GM21619 (cell line): ENCODE measurements around the gene C1orf21.

ENCODE experiments used
- ATAC-seq: cut with Tn5 transposase; IDR thresholded peaks from one replicate; pipeline ENCODE4 v1.9.1; 2021; ENCODE audit not compliant: unreplicated experiment

C1orf21 gene

GRCh38 chr1:184648160-184648855 is 261.5 kb downstream of the C1orf21 start:
- no peak for ATAC-seq

GRCh38 chr1:184648856-184649201 is 262.0 kb downstream of the C1orf21 start:
- no peak for ATAC-seq

- ATAC-seq = peak; percentile 92
These were observed 262.6 kb downstream of the C1orf21 start for GRCh38 chr1:184649451-184649888.

DNA sequence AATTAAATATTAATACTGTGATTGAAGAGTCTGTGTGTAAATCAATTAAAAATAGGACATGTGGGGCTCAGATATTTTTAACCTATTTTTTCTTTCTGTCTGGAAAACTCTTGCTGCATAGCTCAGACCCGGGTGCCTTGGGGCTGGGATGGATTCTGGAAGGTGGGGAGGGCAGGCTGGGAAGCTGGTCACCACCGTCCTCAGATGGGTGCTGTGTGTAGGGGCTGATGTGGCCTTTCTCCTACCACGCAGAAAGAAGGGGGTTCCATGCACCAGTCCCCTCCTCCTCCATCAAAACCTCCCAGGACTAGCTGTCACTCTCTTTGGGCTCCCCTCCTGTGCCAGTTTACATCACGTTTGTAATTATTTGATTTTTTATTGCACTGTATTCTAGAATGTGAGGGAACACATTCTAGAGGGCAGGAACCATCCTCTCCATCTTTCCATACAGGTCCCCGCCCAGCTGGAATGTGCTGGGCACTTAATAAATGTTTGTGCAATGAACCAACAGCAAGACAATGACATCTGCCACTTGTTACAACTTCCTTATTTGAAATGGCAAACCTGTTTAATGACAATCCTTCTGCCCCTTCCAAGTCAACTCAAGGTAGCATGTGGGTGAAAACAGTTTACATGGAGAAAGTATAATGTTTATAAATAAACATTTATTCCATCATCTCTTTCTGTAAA is 263.5 kb downstream of the C1orf21 start:
- no peak for ATAC-seq

GRCh38 chr1:184655185-184655584 is 268.4 kb downstream of the C1orf21 start:
- no peak for ATAC-seq

DNA sequence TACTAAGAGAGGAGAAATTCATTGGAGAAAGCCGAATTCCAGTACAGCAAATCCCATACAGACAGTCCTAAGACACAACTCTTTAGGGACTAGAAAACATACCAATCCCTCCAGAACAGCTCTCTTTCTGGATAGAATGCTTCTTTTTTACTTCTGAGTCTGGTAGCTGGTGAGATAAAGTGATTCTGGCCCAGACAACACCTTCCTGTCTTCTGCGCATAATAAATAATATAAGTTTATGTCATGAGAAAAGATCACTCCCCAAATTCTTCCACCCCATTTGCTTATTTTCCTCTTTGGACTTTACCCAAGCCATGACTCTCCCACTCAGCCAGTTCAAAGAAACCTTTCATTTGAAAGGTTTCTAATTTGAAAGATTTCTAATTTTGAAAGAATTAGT is 269.4 kb downstream of the C1orf21 start:
- no peak for ATAC-seq

DNA sequence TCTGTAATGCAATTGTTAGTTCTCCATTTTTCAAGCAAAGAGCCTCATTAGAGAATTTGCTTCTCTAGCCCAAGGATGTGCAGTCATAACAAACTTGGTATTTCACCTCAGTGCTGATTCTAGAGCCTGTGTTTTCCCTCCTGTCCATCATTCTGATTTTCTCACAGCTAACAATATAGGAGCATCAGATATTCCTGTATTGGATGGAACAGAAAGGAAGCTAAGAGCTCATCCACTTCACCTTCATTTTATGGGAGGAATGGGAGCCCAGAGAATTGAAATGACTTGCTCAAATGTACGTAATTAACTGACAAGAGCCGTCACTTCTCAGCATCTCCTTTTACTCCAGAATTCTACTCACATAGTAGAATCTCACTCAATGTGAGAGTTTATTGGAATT is 271.2 kb downstream of the C1orf21 start:
- no peak for ATAC-seq

DNA sequence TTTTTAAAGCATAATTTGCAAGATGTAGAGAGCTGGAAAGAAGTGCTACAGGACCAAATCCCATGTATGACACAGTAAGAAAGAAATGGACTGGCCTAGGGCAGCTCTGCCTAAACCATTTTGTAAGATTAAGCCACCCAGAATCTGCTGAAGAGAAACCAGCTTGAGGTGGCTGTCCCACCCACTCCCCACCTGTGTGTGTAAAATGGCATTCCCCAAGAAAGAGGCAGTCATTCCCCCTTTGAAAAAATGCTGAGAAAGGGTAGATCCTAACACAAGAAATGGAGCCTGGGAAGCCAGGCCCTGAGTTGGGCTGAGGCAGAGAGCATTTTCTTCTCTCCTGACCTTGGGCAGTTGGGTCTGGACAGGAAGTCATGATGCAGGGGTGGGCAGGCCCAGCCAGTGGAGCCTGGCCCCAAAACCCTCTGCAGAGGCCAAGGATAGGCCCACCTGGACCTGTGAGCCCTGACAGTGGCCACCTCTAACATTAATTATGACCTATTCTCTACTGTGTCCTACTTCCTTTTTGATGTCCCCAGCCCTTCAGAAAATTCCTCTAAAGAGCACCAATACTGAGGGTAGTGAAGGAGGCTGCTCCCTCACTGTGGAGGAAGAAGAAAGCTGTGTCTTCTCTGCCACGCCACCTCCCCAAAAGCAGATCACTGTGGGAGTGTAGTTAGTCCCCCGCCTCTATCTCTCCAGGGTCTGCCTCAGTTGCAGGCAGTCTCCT is 273.8 kb downstream of the C1orf21 start:
- no peak for ATAC-seq

- no peak for ATAC-seq
These were observed 275.0 kb downstream of the C1orf21 start for GRCh38 chr1:184661801-184662200.

DNA sequence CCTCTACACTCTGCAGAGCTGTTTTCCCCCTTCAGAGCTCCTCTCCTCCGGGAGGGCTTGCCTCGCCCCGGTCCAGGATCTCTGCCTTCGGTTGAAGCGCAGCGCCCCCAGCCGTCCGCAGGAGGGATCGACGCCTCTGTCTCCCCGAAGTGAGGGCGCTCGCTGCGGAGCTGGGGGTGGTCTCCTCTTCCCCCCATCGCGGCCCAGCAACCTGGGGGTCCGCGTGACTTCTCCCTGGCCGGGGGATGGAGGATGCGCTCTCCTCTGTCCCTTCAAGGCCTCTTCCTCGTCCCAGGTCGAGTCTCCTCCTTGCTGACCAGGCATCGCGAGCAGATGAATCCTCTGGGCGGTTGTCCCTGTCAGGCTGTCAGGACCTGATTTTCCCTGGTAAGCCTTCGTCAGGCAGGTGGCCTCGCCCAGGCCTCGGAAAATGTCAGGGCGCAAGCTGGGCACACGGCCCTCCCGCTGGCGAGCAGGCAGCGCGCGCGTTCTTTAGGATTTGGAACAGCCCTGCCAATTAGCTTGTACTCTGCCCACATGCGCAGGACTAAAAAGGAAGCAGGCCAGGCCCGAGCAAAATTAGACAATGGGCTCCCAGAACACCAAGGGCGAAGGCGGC is 277.3 kb downstream of the C1orf21 start:
- ATAC-seq = peak; percentile 78

DNA sequence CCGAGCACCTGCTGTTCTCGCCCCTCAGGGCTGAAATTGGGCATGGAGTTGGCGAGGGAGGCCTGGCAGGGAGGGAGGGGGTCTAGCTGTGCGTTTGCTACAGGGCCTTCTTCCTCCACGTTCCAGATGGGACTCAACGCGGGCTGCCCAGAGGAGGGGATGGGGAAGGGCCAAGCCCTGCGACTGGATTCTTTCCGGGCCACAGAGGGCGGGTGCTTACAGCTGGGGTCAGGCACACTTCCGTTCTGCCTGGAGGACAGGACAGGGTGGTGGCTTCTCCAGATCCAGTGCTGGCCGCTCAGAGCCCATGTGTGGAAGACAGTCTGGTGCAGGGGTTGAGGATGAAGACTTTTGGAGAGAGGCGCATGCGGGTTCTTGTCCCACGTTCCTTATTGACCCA is 277.8 kb downstream of the C1orf21 start:
- no peak for ATAC-seq

- no peak for ATAC-seq
These were observed 278.5 kb downstream of the C1orf21 start for GRCh38 chr1:184665360-184665759.

DNA sequence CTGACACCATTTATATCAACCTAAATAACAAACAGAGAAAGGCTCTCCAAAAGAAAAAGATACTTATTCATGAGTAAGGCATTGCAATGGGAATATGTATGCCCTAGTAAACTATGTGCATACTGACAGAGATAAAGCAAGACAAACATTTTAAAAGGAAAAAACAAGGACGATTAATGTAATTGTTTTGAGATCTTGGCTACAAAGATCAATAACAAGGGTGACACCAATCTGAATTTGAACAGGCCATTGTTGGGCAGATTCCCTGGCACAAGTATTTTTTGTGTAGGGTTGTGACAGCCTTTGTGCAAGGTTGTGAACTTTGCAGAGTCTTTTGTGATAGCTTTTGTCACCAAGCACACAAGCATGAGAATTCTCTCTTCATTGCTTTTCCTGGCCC is 282.6 kb downstream of the C1orf21 start:
- no peak for ATAC-seq

GRCh38 chr1:184672013-184672726 is 285.3 kb downstream of the C1orf21 start:
- ATAC-seq = no peak

GRCh38 chr1:184673305-184673704 is 286.5 kb downstream of the C1orf21 start:
- ATAC-seq = no peak

DNA sequence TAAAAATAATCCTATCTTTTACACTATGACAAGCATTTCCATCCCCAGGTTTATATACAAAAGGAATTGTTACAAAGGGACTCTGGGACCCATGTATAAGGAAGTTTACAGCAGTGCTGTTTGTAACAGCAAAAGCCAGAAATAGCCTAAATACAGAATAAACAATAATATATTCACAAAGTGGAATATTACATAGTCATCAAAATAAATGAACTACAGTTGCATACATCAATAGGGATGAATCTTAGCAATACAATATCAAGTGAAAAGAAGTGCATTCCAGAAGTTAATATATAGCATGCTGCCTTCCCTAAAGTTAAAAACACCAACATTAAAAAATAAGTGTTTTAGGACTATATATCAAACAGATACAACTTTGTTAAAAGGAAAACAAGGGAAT is 290.5 kb downstream of the C1orf21 start:
- ATAC-seq = no peak
